CMK (cell line): ENCODE measurements around the gene OR10A3.

Experiments
- DNase-seq: peaks from one replicate; pipeline ENCODE4 v3.0.0-alpha.2; 2010; ENCODE audit warnings: low read depth

OR10A3 gene

DNA sequence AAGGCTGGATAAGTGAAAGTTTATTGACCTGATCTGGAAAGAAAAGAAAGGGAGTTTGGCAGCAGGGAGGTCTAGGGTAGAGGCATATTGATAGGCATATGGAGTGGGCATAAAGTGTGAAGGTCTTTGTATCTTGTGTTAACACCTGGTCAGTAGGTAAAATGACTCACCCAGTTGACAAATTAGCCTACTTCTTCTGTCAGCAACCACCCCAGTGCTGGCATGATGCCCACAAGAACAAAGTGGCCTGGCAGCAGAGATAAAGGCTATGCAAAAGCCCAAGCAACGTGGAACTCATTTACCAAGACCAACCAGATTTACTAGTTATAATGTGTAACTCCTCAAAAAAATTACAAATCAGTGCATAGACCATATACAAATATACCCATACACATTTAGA lies 4.9 kb downstream of the OR10A3 start:
- no peak for DNase-seq

GRCh38 chr11:7931168-7931567 lies 10.3 kb downstream of the OR10A3 start, which contains the start of gene OR10A6:
TSS of gene OR10A6 (minus strand) at chr11:7931268. CDS start at chr11:7928662, 2,606 bp downstream.
- DNase-seq = no peak

DNA sequence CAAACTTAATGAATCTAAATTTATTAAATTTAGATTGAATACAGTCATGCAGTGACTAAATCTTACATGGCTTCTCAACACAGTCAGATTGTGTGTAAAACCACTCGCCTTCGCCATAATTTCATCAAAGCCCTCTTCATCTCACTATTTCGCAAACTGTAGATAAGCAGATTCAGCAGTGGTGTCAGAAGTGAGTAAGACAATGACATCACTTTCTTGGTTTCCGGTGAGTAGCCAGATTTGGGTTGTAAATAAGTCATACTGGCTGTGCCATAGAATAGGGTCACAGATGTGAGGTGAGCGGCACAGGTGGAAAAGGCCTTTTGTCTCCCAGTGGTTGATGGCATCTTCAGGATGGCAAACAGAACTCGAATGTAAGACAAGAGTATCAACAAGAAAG lies 13.9 kb downstream of the OR10A3 start:
- no peak for DNase-seq

DNA sequence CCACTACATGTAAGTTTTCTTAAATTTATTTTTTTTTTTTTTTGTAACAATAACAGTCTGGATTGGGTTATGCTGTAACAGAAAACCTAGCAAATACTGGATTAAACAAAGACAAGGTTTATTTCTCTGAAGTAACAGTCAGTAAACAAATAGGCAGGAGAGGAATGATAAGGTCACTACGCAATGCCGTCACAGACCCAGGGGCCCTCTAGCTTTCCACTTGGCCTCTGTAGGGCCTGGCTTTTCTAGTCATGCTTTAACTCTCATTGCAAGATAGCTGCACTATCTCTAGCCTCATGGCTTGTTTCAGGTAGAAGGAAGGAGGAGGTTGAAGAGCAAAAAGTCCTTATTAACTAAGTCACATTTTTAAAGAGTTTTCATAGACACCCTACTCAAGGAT lies 17.0 kb downstream of the OR10A3 start:
- no peak for DNase-seq

DNA sequence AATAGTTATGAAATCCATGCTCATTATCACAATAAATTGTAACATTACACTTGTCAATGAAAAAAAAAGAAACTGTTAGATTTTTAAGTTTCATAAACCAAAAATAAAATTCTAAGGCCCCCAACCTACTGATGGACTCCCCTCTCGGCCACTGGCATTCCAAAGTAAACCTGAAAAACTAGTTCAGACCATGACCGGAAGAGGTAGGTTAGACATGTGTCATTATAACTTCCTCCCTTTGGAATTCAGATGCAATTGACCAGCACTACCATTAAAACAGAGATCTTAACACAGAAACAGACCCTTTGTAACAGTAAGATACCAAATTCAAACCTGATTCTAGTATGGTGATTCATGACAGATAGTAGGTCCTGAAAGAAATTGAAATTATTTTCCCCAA lies 23.4 kb downstream of the OR10A3 start:
- DNase-seq = no peak

GRCh38 chr11:7911011-7911410 lies 30.5 kb downstream of the OR10A3 start:
- no peak for DNase-seq

- DNase-seq = no peak
Measured at GRCh38 chr11:7910286-7910788, 31.2 kb downstream of the OR10A3 start.

- DNase-seq = no peak
Measured at GRCh38 chr11:7909585-7910285, 31.8 kb downstream of the OR10A3 start.

DNA sequence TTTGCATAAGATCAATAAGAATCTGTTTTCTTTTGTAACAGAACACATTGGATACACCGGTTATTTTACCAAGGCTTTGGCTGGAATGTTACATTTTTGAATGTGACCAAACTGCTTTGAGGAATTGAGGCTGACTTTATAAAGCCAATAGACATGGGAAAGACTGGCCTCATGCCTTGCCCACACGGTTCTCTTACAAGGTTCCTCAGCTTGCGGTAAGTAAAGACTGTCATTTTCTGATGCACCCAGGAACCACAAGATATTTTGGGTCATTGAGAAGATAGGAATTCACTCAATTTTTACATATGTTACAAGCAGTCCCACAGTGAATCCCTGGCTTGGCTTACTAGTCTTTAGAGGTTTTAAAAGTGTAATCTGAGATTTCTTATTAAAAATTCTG lies 34.4 kb downstream of the OR10A3 start:
- DNase-seq = no peak

DNA sequence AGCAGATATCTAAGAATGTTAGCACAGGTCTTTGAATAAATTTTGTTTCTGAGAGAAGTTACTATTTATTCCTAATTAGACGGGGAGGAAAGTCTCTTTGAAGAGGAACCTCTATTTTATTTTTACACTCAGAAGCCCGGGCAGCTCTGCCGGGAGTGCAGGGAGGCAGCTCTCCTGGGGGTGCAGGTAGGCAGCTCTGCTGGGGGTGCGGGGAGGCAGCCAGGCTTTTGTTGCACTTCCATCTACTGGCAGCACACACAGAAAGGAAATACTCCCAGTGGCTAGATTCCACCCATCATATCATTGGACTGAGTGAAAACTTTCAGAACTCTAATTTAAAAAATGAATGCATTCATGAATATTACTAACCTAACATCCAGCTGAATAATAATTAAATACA lies 35.0 kb downstream of the OR10A3 start:
- no peak for DNase-seq

DNA sequence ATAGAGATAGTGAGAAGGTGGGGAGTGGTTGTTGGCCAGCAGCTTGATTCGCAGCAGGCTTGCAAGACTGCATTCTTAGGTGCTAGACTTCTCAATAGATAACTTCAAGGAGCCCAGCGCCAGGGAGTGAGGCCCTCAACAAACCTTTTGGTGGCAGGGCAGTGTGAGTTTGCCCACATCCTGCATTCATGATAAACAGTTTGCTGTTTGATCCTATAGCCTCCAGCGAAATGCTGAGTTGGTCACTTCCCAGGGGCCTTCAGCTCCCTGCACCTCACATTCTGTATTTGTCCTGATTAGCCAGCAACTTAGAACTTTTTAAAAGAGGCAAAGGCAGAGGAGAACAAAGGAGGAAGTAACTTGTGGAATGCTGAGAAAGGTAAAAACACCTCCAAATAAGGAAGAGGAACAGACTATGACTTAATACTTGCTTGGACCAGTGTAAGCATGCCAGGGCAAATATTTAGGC lies 35.5 kb downstream of the OR10A3 start:
- DNase-seq = no peak

DNA sequence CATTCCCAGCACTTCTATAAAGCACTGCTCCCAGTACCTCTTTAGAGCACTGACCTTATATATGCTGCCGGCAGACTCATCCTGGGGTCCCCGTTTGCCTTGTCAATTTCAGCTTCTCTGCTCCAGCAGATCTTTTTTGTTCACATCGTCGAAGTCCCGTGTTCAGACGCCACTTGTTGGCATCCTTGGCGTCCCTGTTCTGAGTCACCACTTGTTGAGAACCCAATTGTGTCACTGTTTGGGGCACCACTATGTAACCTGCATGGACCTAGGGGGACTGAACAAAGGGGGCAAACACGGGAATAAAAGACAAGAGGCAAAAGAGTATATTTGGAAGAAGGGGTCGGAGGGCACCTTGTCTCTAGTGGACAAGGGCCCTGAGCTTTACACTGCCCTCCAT lies 36.0 kb downstream of the OR10A3 start:
- no peak for DNase-seq

DNA sequence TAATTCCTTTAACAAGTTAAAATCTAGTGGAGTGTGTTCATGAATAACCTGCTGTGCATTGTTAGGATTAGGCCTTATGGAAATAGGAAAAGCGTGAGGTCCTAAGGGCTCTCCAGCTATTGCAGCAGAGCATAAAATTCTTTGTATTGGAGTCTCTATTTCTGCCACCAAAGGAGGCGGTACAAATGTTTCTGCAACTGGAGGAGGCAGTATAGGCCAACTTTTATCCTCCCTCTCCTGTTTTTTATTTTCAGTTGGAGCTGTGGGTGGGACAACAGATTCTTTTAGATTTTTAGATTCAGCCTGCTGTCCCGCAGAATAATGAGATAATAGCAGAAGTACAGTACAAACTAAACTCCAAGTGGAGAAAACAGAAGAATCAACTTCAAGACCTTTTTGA lies 36.6 kb downstream of the OR10A3 start:
- DNase-seq = no peak

GRCh38 chr11:7903940-7904339 lies 37.6 kb downstream of the OR10A3 start:
- DNase-seq = no peak

- no peak for DNase-seq
Measured at GRCh38 chr11:7901319-7901854, 40.1 kb downstream of the OR10A3 start.

- no peak for DNase-seq
Measured at GRCh38 chr11:7900686-7901085, 40.8 kb downstream of the OR10A3 start.

GRCh38 chr11:7899418-7899817 lies 42.1 kb downstream of the OR10A3 start:
- DNase-seq = no peak

DNA sequence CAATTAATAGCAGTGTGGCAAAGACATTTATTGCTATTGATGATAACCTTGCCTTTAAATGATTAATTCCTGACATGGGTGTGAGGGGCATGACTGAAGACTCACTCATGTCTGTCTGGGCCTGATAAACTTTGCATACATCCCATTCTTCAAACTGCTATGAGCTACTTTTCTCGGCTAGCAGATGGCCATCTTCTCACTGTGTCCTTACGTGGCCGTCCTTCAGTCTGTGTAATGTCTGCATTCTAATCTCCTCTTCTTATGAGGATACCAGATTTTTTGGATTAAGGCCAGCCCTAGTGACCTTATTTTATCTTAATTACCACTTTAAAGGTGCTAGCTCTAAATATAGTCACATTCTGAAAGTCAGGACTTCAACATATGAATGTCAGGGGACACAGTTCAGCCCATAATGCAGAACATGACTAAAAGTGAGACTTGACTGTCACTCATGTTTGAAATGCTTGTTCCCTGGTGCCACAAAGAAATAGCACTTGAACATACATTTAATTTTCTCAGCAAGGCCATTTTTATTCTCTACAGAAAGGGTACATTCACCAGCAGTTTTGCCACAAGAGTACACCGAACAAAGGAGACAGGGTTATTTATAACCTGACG lies 42.7 kb downstream of the OR10A3 start:
- DNase-seq = no peak

- DNase-seq = no peak
Measured at GRCh38 chr11:7896009-7896785, 45.3 kb downstream of the OR10A3 start.

DNA sequence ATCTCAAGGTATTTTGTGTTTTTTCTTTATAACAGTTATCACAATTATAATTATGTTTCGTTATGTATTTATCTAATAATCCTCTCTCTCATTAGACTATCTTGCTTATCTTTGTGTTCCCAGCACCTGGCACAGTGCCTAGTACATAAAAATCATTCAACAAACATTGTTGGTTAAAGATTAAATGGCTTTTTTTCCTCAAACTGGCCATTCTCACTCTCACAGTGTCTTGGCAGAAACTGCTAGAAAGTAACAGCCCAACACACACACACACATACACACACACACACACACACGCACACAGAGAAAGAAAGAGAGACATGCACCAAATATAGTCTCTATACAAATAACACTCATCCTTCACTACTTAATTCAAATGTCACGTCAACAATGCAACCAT lies 47.3 kb downstream of the OR10A3 start:
- DNase-seq = no peak

DNA sequence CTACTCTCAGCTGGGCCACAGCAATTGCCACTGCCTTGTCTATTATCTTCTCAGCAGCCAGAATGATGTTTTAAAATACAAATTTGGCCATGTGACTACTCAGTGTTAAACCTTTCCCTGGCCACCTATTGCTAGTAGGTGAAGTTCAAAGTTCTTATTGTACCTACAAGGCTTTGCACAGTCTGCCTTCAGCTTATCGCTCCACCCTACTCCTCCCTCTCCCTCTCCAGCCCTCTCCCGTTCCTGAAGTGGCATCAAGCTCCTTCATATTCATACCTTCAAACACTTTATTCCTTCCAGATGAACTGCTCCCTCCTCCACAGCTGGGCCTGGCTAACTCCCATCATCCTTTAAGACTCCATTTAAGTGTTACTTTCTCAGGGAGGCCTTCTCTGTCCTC lies 47.7 kb downstream of the OR10A3 start:
- no peak for DNase-seq

DNA sequence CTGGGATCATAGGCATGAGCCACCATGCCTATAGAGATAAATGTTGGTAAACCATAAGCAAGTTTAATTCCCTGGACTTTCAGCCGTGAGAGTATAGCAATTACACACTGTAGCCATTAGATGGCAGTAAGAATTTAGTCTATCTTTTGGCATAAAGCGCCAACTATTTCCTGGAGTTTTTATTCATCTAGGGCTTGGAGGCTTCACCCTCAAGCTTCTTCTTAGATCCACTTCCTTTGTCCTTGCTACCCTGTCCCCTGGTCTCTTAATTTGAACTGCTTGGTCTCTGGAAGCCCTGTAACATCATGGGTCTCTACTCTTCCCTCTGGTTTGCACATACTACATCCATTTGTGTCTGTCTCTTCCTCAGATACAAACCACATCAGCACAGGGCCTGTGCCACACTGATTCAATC lies 48.7 kb downstream of the OR10A3 start:
- no peak for DNase-seq
